Adipose tissue (tissue), 3 donors: ENCODE results near the gene INPP4B. TPM values are rescaled to one million over a fixed set of nuclear protein-coding genes. Genes with fewer than 3 reads are reported as not detected.

ENCODE experiments used
- H3K27ac ChIP-seq: one replicate; pipeline ENCODE4 v1.5.1; 2013; ENCODE audit warnings: low read depth, low read length
- WGBS, 3 donors: extraction: QIAGEN DNeasy Blood & Tissue Kit; methylation state at CpG; one replicate each; pipeline ENCODE4 v1.1.7; 2013; 5-methylcytosine and 5-hydroxymethylcytosine counted together
- polyA plus RNA-seq, 3 donors: library from polyadenylated mRNA; stranded (reverse); fragments of 200-250 nt; gene quantifications; one replicate each; pipeline ENCODE4 v1.2.3, GENCODE V29; 2013
- donor health status: healthy with polysubstance abuse.
- donor health status: Bipolar disorder and iron deficiency.
- donor health status: healthy.

The INPP4B gene
- polyA plus RNA-seq, 3 donors: 1.5 to 2.9 (median 2.4) TPM

GRCh38 chr4:142203505-142203904 lies 642.6 kb downstream of the INPP4B start:
- no peak overlapping the region for H3K27ac ChIP-seq

DNA sequence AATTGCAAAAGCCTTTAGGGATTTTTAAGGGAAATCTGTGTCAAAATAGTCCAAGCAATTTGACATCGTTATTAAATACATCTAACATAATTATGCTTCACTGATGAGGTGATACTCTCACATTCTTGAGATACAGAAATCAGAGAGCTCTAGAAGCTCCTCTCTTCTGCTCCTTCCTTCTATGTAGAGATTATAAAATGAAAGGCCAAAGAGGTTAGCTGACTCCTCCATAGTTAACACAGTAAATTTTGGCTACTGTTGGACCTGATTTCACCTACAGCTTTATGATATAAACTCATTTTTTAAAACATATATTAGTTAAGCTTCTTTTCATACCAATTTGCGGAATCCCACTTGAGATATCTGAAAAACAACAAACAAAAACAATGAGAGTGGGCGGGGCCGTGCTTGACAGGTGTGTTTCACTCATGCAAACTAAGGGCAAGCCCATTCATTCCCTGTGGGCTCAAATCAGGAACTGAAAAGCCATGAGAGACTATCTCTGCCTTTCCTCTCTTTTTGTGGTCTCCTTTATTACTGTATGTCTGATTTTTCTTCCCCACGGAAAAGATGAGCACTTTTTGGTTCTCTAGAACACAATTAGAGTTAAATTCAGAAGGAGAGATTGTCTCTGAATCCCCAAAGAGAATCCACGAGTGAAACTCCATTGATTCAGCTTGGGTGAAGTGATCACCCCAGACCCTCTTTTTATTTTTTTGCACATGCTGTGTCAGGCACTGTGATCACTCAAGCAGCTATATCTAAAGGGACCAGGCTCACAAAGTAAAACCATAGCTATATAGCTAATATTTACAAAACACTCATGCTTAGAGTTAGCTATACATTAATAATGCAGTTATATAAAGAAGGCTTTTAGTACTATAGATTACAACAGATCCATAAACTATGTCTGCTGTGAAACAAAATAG lies 643.4 kb downstream of the INPP4B start:
- WGBS, 3 donors: 78 to 85% (median 79%) methylated on average over 6 of the region's 6 CpGs
- H3K27ac ChIP-seq: no peak overlapping the region

- H3K27ac ChIP-seq: no peak overlapping the region
Measured at GRCh38 chr4:142201041-142201440, 645.1 kb downstream of the INPP4B start.

DNA sequence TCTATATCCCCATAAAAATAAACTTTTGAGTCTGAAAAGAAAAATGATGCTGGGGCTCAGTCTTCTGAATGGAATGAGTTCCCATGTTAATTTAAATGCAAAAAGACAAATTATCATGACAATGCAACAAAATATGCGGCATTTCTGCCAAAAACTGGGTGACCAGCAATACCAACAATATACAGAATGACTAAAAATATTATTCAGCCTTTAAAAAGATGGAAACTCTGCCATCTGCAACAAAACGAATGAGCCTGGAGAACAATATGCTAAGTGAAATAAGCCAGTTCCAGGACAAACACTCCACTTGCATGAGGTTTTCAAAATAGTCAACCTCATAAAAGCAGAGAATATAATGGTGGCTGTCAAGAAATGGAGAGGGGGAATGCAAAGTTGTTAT lies 651.2 kb downstream of the INPP4B start:
- no peak overlapping the region for H3K27ac ChIP-seq
- whole genome bisulfite sequencing, 3 donors: 76 to 83% (median 77%) methylated on average over 2 of the region's 2 CpGs

DNA sequence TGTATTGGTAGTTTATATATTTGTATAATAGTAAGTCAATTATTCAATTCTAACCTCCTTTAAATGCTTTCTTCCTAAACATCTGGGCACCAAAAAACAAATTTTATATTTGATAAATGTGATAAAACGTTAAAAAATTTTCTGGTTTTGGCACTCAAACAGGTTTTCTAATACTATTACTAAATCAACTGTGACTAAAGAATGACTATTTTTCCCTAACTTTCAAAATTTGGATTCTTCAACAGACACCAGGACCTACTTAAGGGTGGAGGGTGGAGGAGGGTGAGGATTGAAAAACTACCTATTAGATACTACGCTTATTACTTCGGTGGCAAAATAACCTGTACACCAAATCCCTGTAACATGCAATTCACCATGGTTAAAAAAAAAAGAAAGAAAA lies 654.2 kb downstream of the INPP4B start:
- H3K27ac ChIP-seq: no peak overlapping the region
- 51 to 58% (median 55%) methylated on average over 3 of the region's 3 CpGs for WGBS, 3 donors

GRCh38 chr4:142181021-142181420 lies 665.1 kb downstream of the INPP4B start:
- WGBS, 3 donors: 89 to 96% (median 94%) methylated on average over 3 of the region's 3 CpGs
- no peak overlapping the region for H3K27ac ChIP-seq

DNA sequence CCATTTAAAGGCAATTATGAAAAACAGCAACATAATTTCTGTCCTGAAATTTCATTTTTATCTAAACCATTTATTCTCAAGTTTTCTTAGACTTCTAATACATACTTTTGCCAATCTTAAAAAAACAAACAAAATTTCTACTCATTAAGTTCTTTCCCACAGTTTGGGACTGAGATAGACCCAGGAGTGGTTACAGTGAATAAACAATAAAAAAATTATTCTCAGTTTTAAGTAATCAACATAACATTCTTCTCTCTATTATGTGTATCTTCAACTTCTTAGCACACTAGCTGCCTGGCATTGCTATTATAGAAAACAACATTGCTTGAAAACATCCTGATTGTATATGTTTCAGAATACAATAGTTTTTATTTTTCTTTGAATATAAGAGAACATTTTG lies 676.9 kb downstream of the INPP4B start:
- H3K27ac ChIP-seq: no peak overlapping the region

DNA sequence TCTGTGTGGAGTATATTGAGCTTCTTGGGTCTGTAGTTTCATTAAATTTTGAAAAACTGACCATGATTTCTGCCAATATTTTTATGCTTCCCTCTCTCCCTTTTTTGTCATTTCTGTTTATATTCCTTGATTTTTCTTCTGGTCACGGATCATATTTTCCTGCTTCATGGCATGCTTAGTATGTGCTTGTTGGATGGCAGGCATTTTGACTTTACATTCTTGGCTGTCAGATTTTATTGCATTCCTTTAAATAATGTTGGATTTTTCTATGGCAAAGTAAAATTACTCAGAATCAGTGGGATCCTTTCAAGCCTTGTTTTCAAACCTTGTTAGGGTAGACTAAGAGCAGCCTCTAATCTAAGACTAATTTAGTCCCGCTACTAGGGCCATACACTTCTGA lies 677.9 kb downstream of the INPP4B start:
- 93 to 95% (median 94%) methylated on average over 2 of the region's 2 CpGs for WGBS, 3 donors

GRCh38 chr4:142164767-142165500 lies 681.2 kb downstream of the INPP4B start:
- H3K27ac ChIP-seq: no peak overlapping the region
- 87 to 88% (median 87%) methylated on average over 4 of the region's 4 CpGs for WGBS, 3 donors

More for the DNA sequence above, 677.9 kb downstream of the INPP4B start:
- H3K27ac ChIP-seq: no peak overlapping the region

GRCh38 chr4:142161086-142161485 lies 685.0 kb downstream of the INPP4B start:
- no peak overlapping the region for H3K27ac ChIP-seq
- 80 to 93% (median 89%) methylated on average over 3 of the region's 3 CpGs for WGBS, 3 donors

DNA sequence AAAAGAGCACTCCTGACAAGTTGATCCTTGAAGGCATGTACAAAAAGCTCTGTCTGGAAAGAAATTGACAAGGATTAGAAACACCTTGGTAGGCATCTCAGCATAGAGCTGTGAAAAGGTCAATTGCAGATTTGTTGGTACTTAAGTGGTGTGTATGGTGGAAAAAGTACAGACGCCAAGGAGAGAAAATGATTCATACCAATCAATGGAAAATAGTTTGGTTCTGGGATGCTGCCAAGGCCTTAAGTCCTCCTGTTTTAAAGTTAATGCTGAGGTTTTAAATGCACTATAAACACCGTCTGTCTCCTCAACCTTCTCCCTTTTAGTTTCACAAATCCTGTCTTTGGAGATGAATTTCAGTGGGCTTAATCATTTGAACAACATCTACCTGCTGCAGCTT lies 685.6 kb downstream of the INPP4B start:
- no peak overlapping the region for H3K27ac ChIP-seq
- 62 to 92% (median 83%) methylated on average over 2 of the region's 2 CpGs for WGBS, 3 donors

DNA sequence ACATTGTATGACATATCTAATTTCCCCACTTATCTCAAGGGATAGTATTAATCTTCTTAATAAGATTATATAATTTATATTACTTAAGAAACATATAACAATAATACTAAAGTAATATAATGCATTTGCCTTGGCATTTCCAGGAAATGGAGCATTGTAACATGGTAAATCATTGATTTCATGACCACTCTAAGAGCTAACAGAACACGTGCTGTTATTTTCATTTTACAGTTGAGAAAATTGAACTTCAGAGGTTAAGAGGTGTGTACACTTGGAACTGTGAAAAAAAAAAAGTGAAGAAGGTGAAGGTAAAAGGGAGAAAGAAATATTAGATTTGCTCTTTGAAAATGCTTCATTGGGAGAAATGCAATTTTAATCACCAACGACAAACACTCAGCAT lies 687.1 kb downstream of the INPP4B start:
- H3K27ac ChIP-seq: no peak overlapping the region
- WGBS, 3 donors: 85 to 92% (median 89%) methylated on average over 2 of the region's 2 CpGs

DNA sequence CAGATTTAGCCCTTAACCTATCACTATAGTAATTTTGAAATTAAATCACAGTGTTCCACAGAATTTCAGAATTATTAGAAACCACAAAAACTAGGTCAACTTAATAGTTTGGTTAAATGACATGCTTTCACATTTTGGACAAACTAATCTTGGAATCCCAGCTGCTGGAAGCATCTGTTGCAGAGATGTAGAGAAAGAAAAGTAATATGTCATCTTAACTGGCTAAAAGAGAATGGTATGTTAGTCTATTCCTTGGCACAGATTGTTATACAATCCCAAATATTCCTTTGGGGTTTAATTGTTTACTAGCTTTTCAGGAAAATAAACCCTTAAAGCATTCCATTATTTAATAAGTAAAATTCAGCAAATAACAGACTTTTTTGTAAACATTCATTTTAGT lies 689.8 kb downstream of the INPP4B start:
- no peak overlapping the region for H3K27ac ChIP-seq

- 70 to 86% (median 75%) methylated on average over 2 of the region's 2 CpGs for WGBS, 3 donors
- no peak overlapping the region for H3K27ac ChIP-seq
Measured at GRCh38 chr4:142155347-142155746, 690.8 kb downstream of the INPP4B start.

DNA sequence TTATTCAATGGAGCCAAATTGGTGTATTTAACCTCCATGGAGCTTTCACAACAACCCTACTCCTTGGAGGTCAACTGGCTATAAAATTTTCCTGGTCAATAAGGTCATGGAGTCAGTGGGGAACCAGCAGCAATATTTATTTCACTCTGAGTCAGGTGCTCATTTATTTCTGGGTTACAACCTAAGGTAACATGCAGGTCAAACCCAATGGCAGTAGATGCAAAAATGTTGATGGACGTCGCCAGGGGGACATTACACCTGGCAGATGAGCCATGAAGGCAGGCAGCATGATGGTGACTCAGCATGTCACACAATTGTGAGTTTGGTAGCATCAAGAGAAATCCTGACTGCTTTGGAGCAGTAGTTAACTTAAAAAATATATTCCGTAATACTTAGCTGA lies 695.6 kb downstream of the INPP4B start:
- 93 to 98% (median 97%) methylated on average over 3 of the region's 3 CpGs for WGBS, 3 donors
- H3K27ac ChIP-seq: no peak overlapping the region

GRCh38 chr4:142144813-142145212 lies 701.3 kb downstream of the INPP4B start:
- no peak overlapping the region for H3K27ac ChIP-seq
- WGBS, 3 donors: 71 to 90% (median 85%) methylated on average over 1 of the region's 1 CpG

DNA sequence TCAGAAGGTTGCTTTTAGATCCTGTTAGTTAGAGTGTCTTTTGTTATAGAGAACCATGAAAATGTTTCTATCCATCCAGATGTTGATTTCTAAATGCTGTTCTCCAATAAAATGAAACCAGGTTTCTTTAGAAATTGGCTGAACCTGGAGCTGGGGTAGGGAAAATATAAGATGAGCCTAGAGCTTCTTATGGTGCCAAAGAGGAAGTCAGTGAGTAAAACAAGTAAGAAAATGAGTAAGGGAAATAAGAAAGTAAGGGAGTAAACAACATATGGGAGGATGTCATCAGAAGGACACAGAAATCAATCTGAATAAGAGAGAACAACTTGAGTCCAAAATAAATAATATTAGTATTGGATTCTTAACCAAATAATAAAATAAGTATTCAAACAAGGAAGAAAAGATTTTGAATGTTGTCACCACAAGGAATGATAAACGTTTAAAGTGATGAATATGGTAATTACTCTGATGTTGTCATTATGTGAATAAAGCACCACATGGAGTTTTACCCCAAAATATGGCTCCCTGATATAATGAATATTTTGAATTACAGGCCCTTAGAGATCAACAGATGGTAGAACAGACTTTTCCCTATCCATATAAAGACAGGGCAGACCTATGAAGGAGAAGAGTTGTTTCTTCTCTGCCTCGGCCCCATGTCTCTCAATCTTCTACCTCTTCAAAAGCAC lies 703.6 kb downstream of the INPP4B start:
- no peak overlapping the region for H3K27ac ChIP-seq
- WGBS, 3 donors: 78 to 83% (median 79%) methylated on average over 2 of the region's 2 CpGs

GRCh38 chr4:142141224-142141623 lies 704.9 kb downstream of the INPP4B start:
- H3K27ac ChIP-seq: no peak overlapping the region
- 60 to 79% (median 62%) methylated on average over 2 of the region's 2 CpGs for WGBS, 3 donors

GRCh38 chr4:142130666-142131065 lies 715.4 kb downstream of the INPP4B start:
- no peak overlapping the region for H3K27ac ChIP-seq
- WGBS, 3 donors: 34 to 67% (median 46%) methylated on average over 1 of the region's 1 CpG
